NCI-H128 (cell line): Measurements from ENCODE around the gene ZNF282.
"Not testable (repeated sequence)": the region's sequence is repeated elsewhere in the genome, so short reads cannot be mapped to it uniquely, and the experiment has no call there.

Experiments used
- DNase-seq: peaks from one replicate; lab custom pipeline; 2025; ENCODE audit not compliant: unreplicated experiment; lab: John Stamatoyannopoulos, UW

The ZNF282 gene

GRCh38 chr7:149223176-149223575 lies 27.8 kb downstream of the ZNF282 start:
- no peak for DNase-seq

- DNase-seq, result no peak
These were observed 28.4 kb downstream of the ZNF282 start for GRCh38 chr7:149223761-149224160.

- no peak for DNase-seq
These were observed 29.0 kb downstream of the ZNF282 start for GRCh38 chr7:149224352-149224751.

GRCh38 chr7:149225106-149225505 lies 29.8 kb downstream of the ZNF282 start:
- DNase-seq, result no peak

GRCh38 chr7:149225656-149226055 lies 30.3 kb downstream of the ZNF282 start:
- DNase-seq, result no peak

GRCh38 chr7:149226366-149226765 lies 31.0 kb downstream of the ZNF282 start:
- not testable (repeated sequence) for DNase-seq

DNA sequence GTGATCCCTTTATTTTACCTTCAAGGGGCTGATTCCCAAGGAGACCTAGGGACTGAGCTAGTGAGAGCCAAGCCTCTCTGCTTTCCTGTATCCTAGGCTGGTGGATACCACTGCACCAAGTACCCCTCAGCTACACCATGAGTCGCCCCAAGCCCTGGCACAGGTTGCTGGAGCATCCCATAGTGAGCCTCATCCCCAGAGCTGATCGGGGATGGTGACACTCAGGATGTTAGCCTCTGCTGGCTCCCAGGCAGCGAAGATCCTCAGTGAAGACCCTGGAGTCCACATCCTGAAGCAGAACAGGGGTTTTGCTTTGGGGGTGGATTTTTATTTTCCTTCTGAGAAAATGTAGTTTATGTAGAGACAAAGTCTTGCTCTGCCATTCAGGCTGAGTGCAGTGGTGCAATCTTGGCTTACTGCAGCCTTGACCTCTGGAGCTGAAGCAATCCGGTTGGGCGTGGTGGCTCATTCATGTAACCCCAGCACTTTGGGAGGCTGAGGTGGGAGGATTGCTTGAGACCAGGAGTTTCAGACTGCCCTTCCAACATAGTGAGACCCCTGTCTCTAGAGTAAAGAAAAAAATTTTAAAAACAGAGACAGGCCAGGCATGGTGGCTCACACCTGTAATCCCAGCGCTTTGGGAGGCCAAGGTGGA lies 31.6 kb downstream of the ZNF282 start:
- no peak for DNase-seq

DNA sequence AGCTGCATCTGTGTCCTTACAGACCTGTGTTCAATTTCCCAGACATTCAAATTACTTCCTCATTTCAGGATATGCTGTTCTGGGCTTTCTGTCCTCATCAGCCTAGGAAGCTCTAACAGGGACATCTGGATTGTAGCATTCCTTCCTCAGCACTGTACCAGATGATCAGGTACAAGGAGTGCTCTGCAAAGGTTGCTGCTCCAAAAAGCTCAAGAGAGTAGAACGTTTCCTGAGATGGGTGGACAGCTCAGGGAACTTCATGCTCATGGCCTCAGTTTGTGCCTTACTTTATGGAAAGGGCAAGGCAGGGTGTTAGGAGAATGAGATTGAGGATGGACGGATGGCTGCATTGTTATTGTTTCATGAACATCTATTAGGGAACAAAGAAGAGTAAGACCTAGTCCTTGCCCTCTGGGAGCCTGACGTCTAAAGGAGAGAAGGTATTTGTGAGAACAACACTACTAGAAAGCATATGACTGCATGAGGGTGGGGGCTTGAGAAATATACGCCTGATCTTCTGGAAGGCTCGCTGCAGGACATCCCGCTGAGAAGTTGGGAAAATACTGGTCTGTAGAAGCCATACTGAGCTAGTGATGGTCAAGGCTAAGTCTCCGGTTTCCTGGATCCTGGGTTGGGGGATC lies 33.6 kb downstream of the ZNF282 start:
- DNase-seq, result no peak

- DNase-seq, result no peak
These were observed 34.2 kb downstream of the ZNF282 start for GRCh38 chr7:149229526-149229925.

DNA sequence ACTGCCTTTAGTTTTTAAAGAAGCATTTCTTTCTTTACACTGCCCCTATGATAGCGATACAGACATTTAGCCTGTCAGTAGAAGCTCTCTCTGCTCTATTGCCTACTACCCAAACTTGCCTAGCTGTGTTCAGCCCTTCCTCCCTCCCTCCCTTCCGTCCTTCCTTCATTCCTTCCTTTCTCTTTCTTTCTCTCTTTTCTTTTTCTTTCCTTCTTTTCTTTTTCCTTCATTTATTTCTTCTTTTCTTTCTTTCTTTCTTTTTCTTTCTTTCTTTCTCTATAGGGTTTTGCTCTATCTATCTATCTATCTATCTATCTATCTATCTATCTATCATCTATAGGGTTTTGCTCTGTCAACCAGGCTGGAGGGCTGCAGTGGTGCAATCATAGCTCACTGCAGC lies 37.0 kb downstream of the ZNF282 start:
- no peak for DNase-seq

DNA sequence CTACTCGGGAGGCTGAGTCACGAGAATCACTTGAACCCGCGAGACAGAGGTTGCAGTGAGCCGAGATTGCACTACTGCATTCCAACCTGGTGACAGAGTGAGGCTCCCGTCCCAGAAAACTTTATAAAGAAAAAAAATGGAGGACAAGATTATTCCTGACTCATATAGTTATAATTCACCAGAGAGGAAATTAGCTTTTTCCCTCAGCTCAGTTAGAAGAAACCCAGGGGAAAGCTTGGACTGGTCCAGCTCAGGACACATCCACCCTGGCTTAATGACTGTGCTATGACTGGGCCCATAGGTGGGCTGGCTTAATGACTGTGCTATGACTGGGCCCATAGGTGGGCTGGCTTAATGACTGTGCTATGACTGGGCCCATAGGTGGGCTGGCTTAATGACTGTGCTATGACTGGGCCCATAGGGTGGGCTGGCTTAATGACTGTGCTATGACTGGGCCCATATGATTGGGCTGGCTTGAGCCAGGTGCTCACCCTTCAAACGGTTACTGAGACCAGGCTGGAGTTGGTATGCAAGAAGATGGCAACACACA lies 38.4 kb downstream of the ZNF282 start:
- not testable (repeated sequence) for DNase-seq

GRCh38 chr7:149237502-149237901 lies 42.2 kb downstream of the ZNF282 start:
- DNase-seq, result no peak

- no peak for DNase-seq
These were observed 42.7 kb downstream of the ZNF282 start for GRCh38 chr7:149238051-149238450.

GRCh38 chr7:149239345-149240143 lies 44.2 kb downstream of the ZNF282 start, which contains the start of gene ZNF212:
Gene ZNF212 (plus strand): TSS chr7:149239651. CDS start chr7:149239779, 128 bp downstream.
- DNase-seq, result peak; percentile 76

DNA sequence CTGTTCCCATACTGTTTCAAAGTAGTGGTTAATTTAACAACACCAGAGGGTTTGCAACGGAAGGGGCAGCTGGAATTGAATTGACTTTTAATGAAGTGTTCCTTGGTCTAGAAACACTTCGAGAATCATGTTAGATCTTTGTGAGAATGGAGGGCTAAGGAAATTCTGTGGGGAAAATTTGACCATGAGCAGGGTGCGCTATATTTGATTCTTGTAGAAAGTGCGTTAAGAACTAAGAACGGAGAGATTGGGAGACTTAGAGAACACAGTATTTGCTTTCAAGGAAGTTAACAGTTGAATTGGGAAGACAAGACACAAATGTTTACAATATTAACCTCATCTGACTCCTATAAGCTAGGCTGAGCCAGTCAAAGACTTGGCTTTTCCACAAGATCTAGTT lies 45.3 kb downstream of the ZNF282 start:
- no peak for DNase-seq

DNA sequence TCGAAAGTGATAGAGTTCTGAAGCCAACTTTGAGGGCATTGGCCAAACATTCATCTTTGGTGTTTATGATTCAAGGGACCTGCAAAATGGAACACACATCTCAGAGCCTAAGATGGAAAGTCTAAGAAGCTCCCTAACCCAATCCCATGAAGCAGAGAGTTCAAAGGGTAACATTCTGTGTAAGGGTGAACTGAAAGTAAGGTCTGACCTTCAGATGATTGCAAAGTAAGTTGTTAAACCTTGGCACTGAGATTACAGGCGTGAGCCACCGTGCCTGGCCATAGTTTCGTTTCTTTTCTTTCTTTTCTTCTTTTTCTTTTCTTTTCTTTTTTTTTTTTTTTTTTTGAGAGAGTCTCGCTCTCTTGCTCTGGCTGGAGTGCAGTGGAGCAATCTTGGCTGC lies 46.4 kb downstream of the ZNF282 start:
- DNase-seq, result no peak

GRCh38 chr7:149245244-149245643 lies 49.9 kb downstream of the ZNF282 start:
- no peak for DNase-seq

DNA sequence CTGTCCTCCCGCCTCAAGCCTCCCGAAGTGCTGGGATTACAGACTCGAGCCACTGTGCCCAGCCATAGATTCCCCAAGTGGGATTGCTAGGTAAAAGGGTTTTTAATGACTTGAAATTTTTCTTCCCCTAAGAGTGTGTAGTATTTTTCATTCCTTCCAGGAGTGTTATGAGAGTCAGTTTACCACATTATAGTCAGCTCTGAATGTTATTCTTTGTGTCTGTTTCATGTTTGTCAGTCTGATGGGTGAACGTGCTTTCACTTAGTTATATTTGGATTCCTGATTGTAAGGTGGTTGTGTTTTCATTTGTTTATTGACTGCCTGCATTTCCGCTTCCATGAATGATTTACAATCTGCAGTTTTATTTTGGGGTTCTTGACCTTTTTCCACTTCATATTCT lies 50.4 kb downstream of the ZNF282 start:
- no peak for DNase-seq

DNA sequence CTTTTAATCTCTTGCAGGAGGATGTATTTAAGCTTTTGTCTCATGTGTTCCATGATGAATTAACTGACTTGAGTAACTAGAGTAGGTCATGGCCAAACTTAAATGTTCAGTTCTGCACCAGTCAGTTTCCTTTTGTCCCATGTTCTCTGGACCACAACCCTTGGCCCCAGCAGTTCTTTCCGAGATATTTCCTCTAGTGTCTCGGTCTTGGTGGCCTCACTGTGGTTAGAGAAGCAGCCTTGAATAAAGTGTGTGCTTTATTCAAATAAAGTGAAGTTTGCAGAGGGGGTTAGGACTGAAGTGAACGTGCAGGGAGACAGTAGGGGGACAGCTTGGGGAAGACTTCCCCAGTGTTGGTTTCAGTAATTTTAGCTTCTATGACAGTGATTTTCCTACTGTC lies 53.4 kb downstream of the ZNF282 start:
- DNase-seq, result no peak

- not testable (repeated sequence) for DNase-seq
These were observed 54.8 kb downstream of the ZNF282 start for GRCh38 chr7:149250151-149250550.

DNA sequence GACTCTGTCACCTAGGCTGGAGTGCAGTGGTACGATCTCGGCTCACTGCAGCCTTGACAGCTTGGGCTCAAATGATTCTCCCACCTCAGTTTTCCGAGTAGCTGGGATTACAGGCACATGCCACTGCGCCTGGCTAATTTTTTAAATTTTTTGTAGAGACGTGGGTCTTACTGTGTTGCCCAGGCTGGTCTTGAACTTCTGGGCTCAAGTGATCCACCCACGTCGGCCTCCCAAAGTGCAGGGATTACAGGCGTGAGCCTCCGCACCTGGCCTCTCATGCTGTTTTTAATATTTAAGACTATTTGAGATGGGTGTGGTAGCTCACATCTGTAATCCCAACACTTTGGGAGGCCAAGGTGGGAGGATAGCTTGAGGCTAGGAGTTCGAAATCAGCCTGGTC lies 56.2 kb downstream of the ZNF282 start:
- not testable (repeated sequence) for DNase-seq

DNA sequence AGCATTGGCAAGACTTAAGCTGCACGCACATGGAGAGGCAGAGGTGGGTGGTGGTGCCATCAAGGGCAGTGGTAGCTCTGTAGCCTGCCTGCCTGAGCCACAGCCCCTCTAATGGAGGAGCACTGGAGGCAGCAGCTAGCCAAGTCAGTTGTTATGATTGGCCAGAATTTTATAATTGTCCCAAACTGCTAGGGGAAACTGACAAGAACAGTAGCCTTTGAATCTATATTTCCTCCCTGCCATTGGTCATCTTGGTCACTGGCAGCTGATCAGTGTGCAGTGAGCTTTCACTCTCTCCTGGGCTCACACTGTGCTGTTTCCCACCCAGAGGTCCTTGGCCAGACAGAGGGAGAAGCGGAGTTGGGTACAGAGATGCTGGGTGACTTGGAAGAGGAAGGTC lies 57.0 kb downstream of the ZNF282 start:
- DNase-seq, result no peak
